Right hindlimb (tissue), 1 donor: Measurements from ENCODE around the gene PRPF40B.
"Not testable (repeated sequence)": the region's sequence is repeated elsewhere in the genome, so short reads cannot be mapped to it uniquely, and the experiment has no call there.

ENCODE experiments used
- DNase-seq: peaks from one replicate; pipeline ENCODE4 v3.0.0-alpha.2; 2018

Gene PRPF40B

GRCh38 chr12:49609875-49610154 lies 13.5 kb upstream of the PRPF40B start:
- no peak for DNase-seq

- DNase-seq = not testable (repeated sequence)
Measured at GRCh38 chr12:49610785-49611184, 12.6 kb upstream of the PRPF40B start.

GRCh38 chr12:49612210-49612609 lies 11.2 kb upstream of the PRPF40B start:
- DNase-seq = no peak

GRCh38 chr12:49615725-49616124 lies 7.6 kb upstream of the PRPF40B start:
- no peak for DNase-seq

GRCh38 chr12:49616533-49617219 lies 6.7 kb upstream of the PRPF40B start:
- DNase-seq = no peak

GRCh38 chr12:49618576-49618975 lies 4.8 kb upstream of the PRPF40B start:
- no peak for DNase-seq

- DNase-seq = no peak
Measured at GRCh38 chr12:49619286-49619685, 4.1 kb upstream of the PRPF40B start.

GRCh38 chr12:49621651-49622500 lies 1.5 kb upstream of the PRPF40B start:
- no peak for DNase-seq

GRCh38 chr12:49622501-49623141 lies 740 bp upstream of the PRPF40B start:
- no peak for DNase-seq

GRCh38 chr12:49624921-49625577 lies 1.7 kb downstream of the PRPF40B start:
- no peak for DNase-seq

GRCh38 chr12:49626169-49626835 lies 2.9 kb downstream of the PRPF40B start:
- DNase-seq = no peak

- DNase-seq = no peak
Measured at GRCh38 chr12:49626836-49627235, 3.5 kb downstream of the PRPF40B start.

- DNase-seq = no peak
Measured at GRCh38 chr12:49627752-49628360, 4.5 kb downstream of the PRPF40B start.

- DNase-seq = no peak
Measured at GRCh38 chr12:49631336-49631907, 8.1 kb downstream of the PRPF40B start.

- DNase-seq = no peak
Measured at GRCh38 chr12:49632401-49632800, 9.0 kb downstream of the PRPF40B start.

- DNase-seq = no peak
Measured at GRCh38 chr12:49632986-49633702, 9.8 kb downstream of the PRPF40B start.

- DNase-seq = no peak
Measured at GRCh38 chr12:49633703-49634345, 10.5 kb downstream of the PRPF40B start.

- no peak for DNase-seq
Measured at GRCh38 chr12:49635036-49635435, 11.7 kb downstream of the PRPF40B start.

GRCh38 chr12:49635656-49636055 lies 12.3 kb downstream of the PRPF40B start:
- no peak for DNase-seq

GRCh38 chr12:49636574-49636973 lies 13.2 kb downstream of the PRPF40B start:
- no peak for DNase-seq
